Subcutaneous abdominal adipose tissue (tissue), 5 donors: ENCODE results near the gene SERP2.

ENCODE experiments used
- H3K27ac ChIP-seq: one replicate; pipeline ENCODE4 v1.7.0; 2013; ENCODE audit warnings: low read depth, mild to moderate bottlenecking, inconsistent platforms, low read length, moderate library complexity
- H3K27me3 ChIP-seq, 5 donors: one replicate each; pipeline ENCODE4 v1.7.0; 2013; ENCODE audit warnings: low read length in 5 of 5, inconsistent platforms in 1 of 5; ENCODE audit not compliant: control insufficient read depth in 5 of 5, insufficient read depth in 4 of 5
- H3K36me3 ChIP-seq, 5 donors: one replicate each; pipeline ENCODE4 v1.7.0; 2013; ENCODE audit warnings: low read length in 5 of 5; ENCODE audit not compliant: control insufficient read depth in 5 of 5, insufficient read depth in 5 of 5
- H3K4me1 ChIP-seq, 5 donors: one replicate each; pipeline ENCODE4 v1.7.0; 2013; ENCODE audit warnings: low read length in 5 of 5, mild to moderate bottlenecking in 3 of 5, moderate library complexity in 1 of 5; ENCODE audit not compliant: control insufficient read depth in 5 of 5, insufficient read depth in 5 of 5
- H3K4me3 ChIP-seq, 5 donors: one replicate each; pipeline ENCODE4 v1.7.0; 2013; ENCODE audit warnings: low read length in 5 of 5, low read depth in 1 of 5
- H3K9ac ChIP-seq, 5 donors: one replicate each; pipeline ENCODE4 v1.7.0; 2013; ENCODE audit warnings: low read length in 5 of 5, mild to moderate bottlenecking in 4 of 5, moderate library complexity in 3 of 5
- H3K9me3 ChIP-seq, 5 donors: one replicate each; pipeline ENCODE4 v1.7.0; 2013; ENCODE audit warnings: low read length in 5 of 5; ENCODE audit not compliant: control insufficient read depth in 5 of 5
- donor health status: healthy.
- donor health status: healthy.
- donor health status: healthy.
- donor health status: healthy.
- donor health status: healthy.

The SERP2 gene

DNA sequence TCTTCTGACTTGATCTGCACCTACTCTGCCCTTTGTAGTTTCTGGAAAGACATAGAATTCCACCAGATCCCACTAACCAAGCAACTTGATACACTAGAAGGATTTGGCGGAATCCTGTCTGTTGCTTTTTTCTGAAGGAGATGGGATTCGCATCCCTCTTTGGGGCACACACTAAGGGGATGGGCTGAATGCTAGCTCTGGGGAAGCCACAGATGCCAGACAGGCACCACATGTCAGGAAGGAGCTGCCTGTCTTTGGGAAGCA is 52.1 kb downstream of the SERP2 start:
- no peak overlapping the region for H3K27ac ChIP-seq
- no peaks in the 10 kb centered on the region for H3K36me3 ChIP-seq
- H3K4me3 ChIP-seq, result no peak overlapping the region
- no peak overlapping the region for H3K9ac ChIP-seq
- H3K9me3 ChIP-seq, result no peaks in the 10 kb centered on the region
- H3K4me1 ChIP-seq, result peaks cover 0 to 17% (median 0%) of the 10 kb centered on the region in 5 donors
- H3K27me3 ChIP-seq, result peaks cover 0 to 9% (median 0%) of the 10 kb centered on the region in 5 donors

DNA sequence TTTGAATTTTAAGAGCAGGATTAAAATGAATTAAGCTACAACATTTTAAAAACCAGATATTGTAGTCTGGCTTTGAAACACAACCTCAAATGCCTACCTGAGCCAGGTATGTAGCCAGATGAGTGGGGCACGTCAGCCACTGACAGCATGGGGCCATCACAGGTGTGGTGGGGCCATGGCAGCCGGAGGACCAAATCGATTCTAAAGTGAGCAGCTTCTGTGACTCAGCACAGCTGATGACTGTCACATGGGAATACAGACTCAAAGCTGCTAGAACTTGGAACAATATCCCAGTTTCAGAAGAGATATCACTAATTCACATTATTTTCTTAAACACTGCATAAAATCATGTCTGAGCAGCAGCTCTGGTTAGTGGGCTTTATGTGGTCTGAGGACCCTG is 52.8 kb downstream of the SERP2 start:
- no peak overlapping the region for H3K9ac ChIP-seq
- peaks cover 0 to 9% (median 0%) of the 10 kb centered on the region in 5 donors for H3K27me3 ChIP-seq
- H3K27ac ChIP-seq, result no peak overlapping the region
- no peaks in the 10 kb centered on the region for H3K9me3 ChIP-seq
- H3K4me1 ChIP-seq, result peaks cover 0 to 17% (median 0%) of the 10 kb centered on the region in 5 donors
- H3K36me3 ChIP-seq, result no peaks in the 10 kb centered on the region
- H3K4me3 ChIP-seq, result no peak overlapping the region

DNA sequence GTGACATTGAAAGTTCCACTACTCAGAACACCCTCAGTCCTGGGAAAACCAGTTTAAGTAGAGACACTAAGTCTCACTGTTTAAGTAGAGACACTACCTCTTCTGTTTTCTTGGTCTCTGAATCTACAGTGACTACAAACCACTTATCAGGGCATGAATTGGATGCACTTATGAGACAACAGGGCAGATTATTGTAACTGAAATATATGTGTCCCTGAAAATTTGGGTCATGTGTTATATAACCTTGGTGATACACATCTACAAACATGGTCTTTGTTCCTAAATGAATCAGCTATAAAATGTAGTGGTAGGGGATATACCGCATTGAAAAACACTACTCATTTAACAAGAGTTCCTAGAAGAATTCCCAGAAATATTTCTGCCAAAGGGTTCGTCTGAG is 55.7 kb downstream of the SERP2 start:
- Histone ChIP-seq H3K4me3 (no peak overlapping the region), H3K9me3 (no peaks in the 10 kb centered on the region), H3K27ac (no peak overlapping the region), H3K9ac (no peak overlapping the region), H3K27me3 (no peaks in the 10 kb centered on the region), H3K4me1 (peaks cover 1 to 17% (median 10%) of the 10 kb centered on the region in 5 donors), H3K36me3 (peaks cover 5 to 13% (median 12%) of the 10 kb centered on the region in 5 donors)

DNA sequence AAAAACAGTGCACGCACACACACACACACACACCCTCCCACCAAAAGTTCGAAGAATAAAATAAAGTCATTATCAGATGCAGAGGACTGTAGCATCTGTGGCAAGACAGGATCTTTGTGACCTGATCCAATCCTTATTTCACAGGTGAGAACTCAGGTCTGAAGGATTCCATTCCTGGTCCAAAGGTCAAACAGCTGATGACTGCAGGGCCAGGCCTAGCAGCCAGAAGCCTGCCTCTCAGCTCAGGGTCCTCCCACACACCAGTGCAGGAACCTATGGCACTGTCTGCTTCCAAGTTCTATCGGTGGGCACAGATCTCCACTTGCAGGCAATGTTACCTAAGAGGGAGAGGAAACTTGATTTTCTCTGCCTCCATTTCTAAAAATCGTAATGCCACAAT is 57.5 kb downstream of the SERP2 start:
- peaks cover 5 to 16% (median 14%) of the 10 kb centered on the region in 5 donors for H3K36me3 ChIP-seq
- H3K4me1 ChIP-seq, result peaks cover 1 to 25% (median 22%) of the 10 kb centered on the region in 5 donors
- H3K9ac ChIP-seq, result no peak overlapping the region
- no peak overlapping the region for H3K4me3 ChIP-seq
- no peak overlapping the region for H3K27ac ChIP-seq
- no peaks in the 10 kb centered on the region for H3K9me3 ChIP-seq
- H3K27me3 ChIP-seq, result no peaks in the 10 kb centered on the region

DNA sequence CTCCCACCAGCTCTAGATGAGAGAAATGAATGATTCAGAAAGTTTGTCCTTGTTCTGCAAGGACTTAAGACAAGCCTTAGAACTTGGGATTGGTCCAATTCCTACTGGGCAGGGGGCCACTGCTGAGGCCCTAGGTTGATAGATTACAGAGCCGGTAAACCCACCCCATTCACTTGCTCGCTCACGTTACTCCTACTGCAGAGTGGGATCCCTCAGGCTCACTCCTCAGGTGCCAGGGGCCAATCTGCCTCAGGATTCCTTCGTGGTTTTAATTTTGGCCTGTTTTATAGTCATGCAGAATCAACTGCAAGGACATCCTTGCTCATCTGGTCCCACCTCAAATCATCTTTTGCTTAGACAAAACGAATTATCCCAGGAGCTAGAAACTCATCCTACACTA is 59.0 kb downstream of the SERP2 start:
- Histone ChIP-seq H3K9me3 (no peaks in the 10 kb centered on the region), H3K36me3 (peaks cover 5 to 16% (median 14%) of the 10 kb centered on the region in 5 donors), H3K4me1 (peaks cover 4 to 38% (median 30%) of the 10 kb centered on the region in 5 donors), H3K4me3 (no peak overlapping the region), H3K9ac (no peak overlapping the region), H3K27ac (no peak overlapping the region), H3K27me3 (no peaks in the 10 kb centered on the region)

DNA sequence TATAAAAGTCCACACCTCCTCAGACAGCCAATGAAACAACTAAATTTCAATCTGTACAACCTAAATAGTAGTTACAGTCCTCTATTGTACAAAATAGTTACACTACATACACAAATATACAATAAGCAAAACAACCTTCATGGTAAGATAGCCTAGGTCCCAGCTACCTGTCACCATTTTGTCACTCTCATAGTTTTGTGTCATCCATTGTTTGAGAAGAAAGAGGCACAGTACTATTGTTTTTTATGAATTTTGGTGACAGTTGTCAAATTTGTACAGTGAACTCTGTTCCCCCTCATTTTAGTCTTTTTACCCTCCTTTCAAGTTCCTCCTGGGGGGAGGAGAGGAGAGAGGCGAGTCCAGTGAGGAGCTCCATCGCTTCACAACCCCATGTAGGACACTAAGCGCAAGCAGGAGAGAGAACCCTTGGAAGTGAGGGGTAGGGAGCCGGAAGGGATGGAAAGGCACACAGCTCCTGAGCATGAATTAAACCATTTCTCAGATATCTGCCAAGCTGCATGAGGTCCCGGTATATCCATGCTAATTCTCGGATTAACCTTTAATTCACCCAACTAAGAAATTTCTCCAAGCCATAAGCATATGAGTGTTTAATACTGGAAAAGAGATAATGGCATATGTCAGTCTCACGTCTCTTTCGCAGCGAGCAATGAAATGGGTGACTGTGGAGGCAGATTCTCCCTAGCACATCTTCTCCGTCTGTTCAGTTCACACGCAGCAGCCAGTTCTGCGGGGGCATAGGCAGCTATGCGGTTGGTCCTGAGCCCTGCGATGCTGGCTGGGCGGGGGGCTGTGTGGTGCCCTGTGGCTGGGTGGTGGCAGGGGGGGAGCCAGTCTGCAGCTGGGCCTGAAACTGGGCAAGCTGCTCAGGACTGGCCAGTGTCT is 60.5 kb downstream of the SERP2 start:
- no peaks in the 10 kb centered on the region for H3K9me3 ChIP-seq
- no peaks in the 10 kb centered on the region for H3K27me3 ChIP-seq
- H3K4me1 ChIP-seq, result peaks cover 5 to 40% (median 32%) of the 10 kb centered on the region in 5 donors
- peak overlapping the region in 4 of 5 donors; percentile 53 to 75 (median 66) for H3K9ac ChIP-seq
- peak overlapping the region; percentile 89 for H3K27ac ChIP-seq
- peak overlapping the region; percentile 22 to 92 (median 83) for H3K4me3 ChIP-seq
- peaks cover 5 to 16% (median 14%) of the 10 kb centered on the region in 5 donors for H3K36me3 ChIP-seq

DNA sequence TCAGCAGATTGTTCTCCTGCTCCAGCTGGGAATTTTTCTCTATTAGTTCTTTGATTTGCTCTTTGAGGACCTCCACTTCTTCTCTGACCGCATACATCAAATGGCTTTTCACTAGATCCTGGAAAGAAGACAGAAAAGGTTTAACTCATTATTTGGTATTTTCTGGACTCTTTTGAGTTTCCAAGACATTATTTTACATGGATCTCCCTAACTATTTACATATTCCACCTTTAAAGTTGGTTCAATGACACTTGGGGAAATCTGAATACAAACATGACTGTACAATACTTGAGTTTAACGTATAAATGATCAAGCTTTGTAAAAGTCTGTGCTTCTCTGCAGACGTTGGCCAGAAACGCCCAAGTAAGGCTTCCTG is 61.1 kb downstream of the SERP2 start:
- no peaks in the 10 kb centered on the region for H3K27me3 ChIP-seq
- H3K36me3 ChIP-seq, result peaks cover 5 to 16% (median 14%) of the 10 kb centered on the region in 5 donors
- peak overlapping the region; percentile 89 for H3K27ac ChIP-seq
- H3K4me1 ChIP-seq, result peaks cover 5 to 40% (median 32%) of the 10 kb centered on the region in 5 donors
- no peaks in the 10 kb centered on the region for H3K9me3 ChIP-seq
- H3K9ac ChIP-seq, result peak overlapping the region in 4 of 5 donors; percentile 53 to 75 (median 66)
- H3K4me3 ChIP-seq, result peak overlapping the region; percentile 71 to 92 (median 83)

DNA sequence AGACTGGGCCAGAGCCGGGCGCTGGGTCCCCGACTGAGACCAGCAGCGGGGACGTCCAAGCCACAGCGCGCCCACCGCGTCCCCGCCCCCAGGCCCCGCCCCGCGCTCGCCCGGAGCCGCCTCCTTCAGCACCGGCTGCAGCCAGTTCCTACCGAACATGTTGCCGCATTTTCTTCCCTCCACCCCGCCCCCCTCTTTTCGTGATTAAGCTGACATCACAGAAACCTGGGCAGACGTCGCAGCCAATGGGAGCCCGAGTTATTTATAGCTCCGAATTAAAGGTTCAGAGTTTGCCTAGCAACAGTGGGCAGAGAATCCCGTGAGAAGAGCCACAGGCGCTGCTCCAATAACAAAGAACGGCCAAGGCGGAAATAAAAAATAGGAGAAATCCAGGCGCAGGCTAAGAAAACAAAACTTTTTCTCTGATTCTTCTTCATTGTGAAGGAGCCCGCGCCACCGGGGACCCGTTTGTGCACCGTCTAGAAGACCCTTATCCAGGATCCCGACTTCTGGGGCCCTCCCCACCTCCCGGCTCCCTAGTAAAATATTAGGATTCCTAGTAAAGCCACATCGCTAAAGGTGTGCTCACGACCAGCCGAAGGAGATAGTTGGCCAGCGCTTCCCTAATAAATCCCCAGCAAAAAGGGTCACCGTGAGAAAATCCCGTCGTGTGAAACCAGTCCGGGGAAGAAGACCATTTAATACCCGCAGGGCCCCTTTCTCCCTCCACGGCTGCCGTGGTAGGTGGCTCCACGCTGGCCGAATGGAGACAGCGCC is 61.7 kb downstream of the SERP2 start:
- Histone ChIP-seq H3K27me3 (no peaks in the 10 kb centered on the region), H3K36me3 (peaks cover 5 to 16% (median 14%) of the 10 kb centered on the region in 5 donors), H3K4me1 (peaks cover 5 to 40% (median 32%) of the 10 kb centered on the region in 5 donors), H3K9ac (peak overlapping the region; percentile 77 to 88 (median 87)), H3K9me3 (no peaks in the 10 kb centered on the region), H3K4me3 (peak overlapping the region; percentile 80 to 93 (median 87)), H3K27ac (peak overlapping the region; percentile 89)

DNA sequence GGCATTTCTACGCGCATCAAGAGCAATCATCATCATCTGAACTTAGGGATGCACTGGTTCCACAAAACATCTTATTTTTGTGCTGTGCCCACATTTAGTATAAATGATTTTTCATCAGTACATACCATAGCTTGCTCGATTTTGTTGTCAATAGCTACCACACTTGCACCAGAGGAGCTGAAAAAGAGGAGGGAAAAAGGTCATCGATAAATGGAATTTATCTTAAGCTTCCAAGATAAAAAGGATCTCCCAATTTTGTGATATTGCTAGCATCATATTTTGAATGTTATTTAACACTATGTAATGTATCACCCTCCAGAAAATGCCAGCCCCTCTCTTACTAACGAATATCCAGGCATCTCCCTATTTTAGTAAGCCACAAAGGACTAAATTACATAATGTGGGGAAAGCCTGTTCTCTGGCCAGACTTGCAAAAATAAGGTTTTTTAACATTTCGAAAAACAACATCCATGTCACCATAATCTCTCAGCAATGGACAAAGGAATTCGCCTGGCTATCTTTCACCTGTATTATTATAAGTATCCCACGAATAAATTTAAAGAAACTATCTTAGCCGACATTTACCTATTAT is 62.4 kb downstream of the SERP2 start:
- H3K4me1 ChIP-seq, result peaks cover 5 to 40% (median 32%) of the 10 kb centered on the region in 5 donors
- peaks cover 5 to 16% (median 14%) of the 10 kb centered on the region in 5 donors for H3K36me3 ChIP-seq
- no peaks in the 10 kb centered on the region for H3K9me3 ChIP-seq

More for the DNA sequence above, 62.4 kb downstream of the SERP2 start:
- Histone ChIP-seq H3K27me3 (no peaks in the 10 kb centered on the region), H3K4me3 (peak overlapping the region; percentile 80 to 93 (median 87)), H3K9ac (peak overlapping the region; percentile 77 to 88 (median 87)), H3K27ac (peak overlapping the region; percentile 89)
